K562 (cell line): ENCODE measurements around the gene ITPRIPL2. TPM values are rescaled to one million over a fixed set of nuclear protein-coding genes. Genes with fewer than 3 reads are reported as not detected.

Source experiments
- EP300 ChIP-seq: IDR thresholded peaks from 2 replicates; pipeline ENCODE4 v1.6.1; 2012; ENCODE audit warnings: low read length, improper control_type of control experiment
- FOXJ2 ChIP-seq: fragments of 200-800 bp; sonication (Bioruptor generic); IDR thresholded peaks from 2 replicates; pipeline ENCODE4 v1.6.1; 2016; ENCODE audit warnings: missing genetic modification characterization, missing compliant biosample characterization
- HDAC1 ChIP-seq, 2 experiments: fragments of 450-650 bp; IDR thresholded peaks; 2 replicates each; pipeline ENCODE4 v1.6.1; 2016 to 2017; ENCODE audit warnings: inconsistent platforms in 1 of 2, mild to moderate bottlenecking in 1 of 2, moderate library complexity in 1 of 2
- IRF9 ChIP-seq: fragments of 450-650 bp; IDR thresholded peaks from 2 replicates; pipeline ENCODE4 v1.6.1; 2016; ENCODE audit warnings: missing biosample characterization, missing genetic modification characterization
- KLF16 ChIP-seq: IDR thresholded peaks from 2 replicates; pipeline ENCODE4 v1.6.1; 2016; ENCODE audit warnings: antibody characterized with exemption
- LARP7 ChIP-seq: fragments of 450-650 bp; IDR thresholded peaks from 2 replicates; pipeline ENCODE4 v1.6.1; 2016
- MIER1 ChIP-seq: fragments of 450-650 bp; IDR thresholded peaks from 2 replicates; pipeline ENCODE4 v1.6.1; 2016; ENCODE audit warnings: antibody characterized with exemption, mild to moderate bottlenecking, low read depth
- SIN3B ChIP-seq: fragments of 450-650 bp; IDR thresholded peaks from 2 replicates; pipeline ENCODE4 v1.6.1; 2017; ENCODE audit warnings: low read depth, mild to moderate bottlenecking, moderate library complexity
- STAG1 ChIP-seq: sonication (generic); formaldehyde crosslinking; IDR thresholded peaks from 2 replicates; pipeline ENCODE4 v1.5.0; 2020; ENCODE audit warnings: missing genetic modification reagents, borderline replicate concordance
- TAF1 ChIP-seq: IDR thresholded peaks from 2 replicates; pipeline ENCODE4 v1.6.1; 2011; ENCODE audit warnings: mild to moderate bottlenecking, low read length, moderate library complexity; ENCODE audit not compliant: insufficient read depth, control insufficient read depth, severe bottlenecking; ENCODE audit errors: extremely low read depth
- TCF15 ChIP-seq: fragments of 250-450 bp; sonication (Bioruptor Pico); IDR thresholded peaks from 2 replicates; pipeline ENCODE4 v1.8.0; 2022; ENCODE audit warnings: moderate library complexity, mild to moderate bottlenecking, inconsistent platforms
- THRAP3 ChIP-seq: fragments of 450-650 bp; IDR thresholded peaks from 2 replicates; pipeline ENCODE4 v1.6.1; 2016; ENCODE audit warnings: mild to moderate bottlenecking, inconsistent platforms, borderline replicate concordance
- ZBTB26 ChIP-seq: fragments of 450-650 bp; formaldehyde crosslinking; IDR thresholded peaks from 2 replicates; pipeline ENCODE4 v1.4.0; 2022; ENCODE audit warnings: missing genetic modification characterization
- ZBTB40 ChIP-seq, 2 experiments: fragments of 450-650 bp in 1 of 2; sonication (generic) in 1 of 2; formaldehyde crosslinking in 1 of 2; IDR thresholded peaks; 2 replicates each; pipeline versions ENCODE4 v1.7.1 to v1.9.0; 2016 to 2022; ENCODE audit warnings: inconsistent platforms in 1 of 2, mild to moderate bottlenecking in 1 of 2, missing genetic modification reagents in 1 of 2
- ZNF384 ChIP-seq: IDR thresholded peaks from 2 replicates; pipeline ENCODE4 v1.6.1; 2012; ENCODE audit warnings: low read depth, low read length, improper control_type of control experiment
- ZNF408 ChIP-seq: fragments of 250-450 bp; sonication (Bioruptor Pico); IDR thresholded peaks from 2 replicates; pipeline ENCODE4 v1.4.0; 2020; ENCODE audit warnings: low read depth, mild to moderate bottlenecking, moderate library complexity
- ZNF561 ChIP-seq: fragments of 450-650 bp; formaldehyde crosslinking; conservative IDR thresholded peaks from 2 replicates; pipeline ENCODE4 v1.4.0; 2020; ENCODE audit warnings: mild to moderate bottlenecking, moderate library complexity
- polyA plus RNA-seq, 8 experiments: library from polyadenylated mRNA; depleted of rRNA in 4 of 8; stranded (reverse) in 5 of 8; unstranded in 3 of 8; fragments of >200 nt; fragmentation: Nextera tagmentation in 2 of 8; fragmentation: Illumina TruSeq in 1 of 8; extraction: Ambion mirVana in 2 of 8; extraction: Trizol in 1 of 8; gene quantifications; 2 replicates each; pipeline versions ENCODE4 v1.2.1 to v1.2.3, GENCODE V29; 2011 to 2014; ENCODE audit warnings: inconsistent platforms in 1 of 8, missing spikeins in 1 of 8
- total RNA-seq, 7 experiments: library from RNA; depleted of rRNA in 6 of 7; stranded (reverse); fragments of >200 nt in 6 of 7; fragmentation: Illumina TruSeq in 2 of 7; extraction: Trizol in 2 of 7; gene quantifications; 2 replicates each; pipeline versions ENCODE4 v1.2.1 to v1.2.3, GENCODE V29; 2011 to 2021; ENCODE audit warnings: low replicate concordance in 1 of 7

The ITPRIPL2 gene
- total and polyA plus RNA-seq, 9 of the 15 experiments (the other 6 are each of a cell fraction or from before 2014, with no cell fraction given) = 0.04 to 2.2 (median 0.58) TPM

GRCh38 chr16:19118938-19119431 lies 5.2 kb downstream of the ITPRIPL2 start (continued):
- TF ChIP-seq ZBTB40 (IDR thresholded peaks at IDR 0.05) (no peak; the same call in 1 of the 2 replicates), ZBTB40 (CRISPR knock-in tag; IDR thresholded peaks at IDR 0.05) (no peak), KLF16 (0 out of 2 replicates have a peak, but pooled peaks have one; percentile 25), ZNF384 (peak; percentile 58), IRF9 (tag) (no peak), SIN3B (no peak), HDAC1 (IDR thresholded peaks at IDR 0.05) (peak in 1 of 2 experiments; percentile 74; a peak in 1 of 4 replicates), ZBTB26 (CRISPR knock-in tag) (0 out of 2 replicates have a peak, but pooled peaks have one; percentile 75), THRAP3 (0 out of 2 replicates have a peak, but pooled peaks have one; percentile 49), ZNF408 (CRISPR knock-in tag) (no peak), LARP7 (0 out of 2 replicates have a peak, but pooled peaks have one; percentile 36), TAF1 (peak; percentile 27), ZNF561 (no peak), TCF15 (CRISPR knock-in tag) (no peak), FOXJ2 (tag) (no peak), MIER1 (0 out of 2 replicates have a peak, but pooled peaks have one; percentile 1), EP300 (peak; percentile 72; the same call in 1 of the 2 replicates), STAG1 (CRISPR knock-in tag) (no peak)
